ENCODE data around the gene KCNH1.

The KCNH1 gene

DNA sequence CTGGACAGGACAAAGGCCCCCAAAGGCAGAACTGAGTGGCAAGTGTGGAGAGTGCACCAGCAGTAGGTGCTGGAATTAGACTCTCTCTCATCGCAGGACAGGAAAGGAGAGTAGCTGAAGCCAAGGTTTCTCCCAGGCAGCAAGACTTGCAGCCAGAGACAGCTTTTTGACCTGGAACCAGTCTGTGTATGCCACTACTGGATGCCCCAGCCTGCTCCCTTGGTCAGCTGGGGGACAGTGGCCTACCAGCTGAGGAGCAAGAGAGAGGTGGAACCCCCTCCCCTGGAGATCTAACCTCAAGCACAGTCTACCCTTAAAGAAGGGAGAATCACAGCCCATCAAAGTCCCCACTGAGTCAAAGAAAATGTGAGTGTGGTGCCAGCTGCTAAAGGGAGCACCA, 375.7 kb downstream of the KCNH1 start:
- ATAC-seq (ENCODE audit: low read depth) (no peak), DNase-seq (ENCODE audit: low spot score in 2 of 2) (no peak)
- H3K4me3 Mint-ChIP-seq, result no peak overlapping the region
- H3K27ac Mint-ChIP-seq, result no peak overlapping the region
- no peaks in the 10 kb centered on the region for H3K4me1 Mint-ChIP-seq
- no peaks in the 10 kb centered on the region for H3K36me3 Mint-ChIP-seq
- H3K9me3 Mint-ChIP-seq, result peaks cover 8% of the 10 kb centered on the region
- peaks cover 5% of the 10 kb centered on the region for H3K27me3 Mint-ChIP-seq

DNA sequence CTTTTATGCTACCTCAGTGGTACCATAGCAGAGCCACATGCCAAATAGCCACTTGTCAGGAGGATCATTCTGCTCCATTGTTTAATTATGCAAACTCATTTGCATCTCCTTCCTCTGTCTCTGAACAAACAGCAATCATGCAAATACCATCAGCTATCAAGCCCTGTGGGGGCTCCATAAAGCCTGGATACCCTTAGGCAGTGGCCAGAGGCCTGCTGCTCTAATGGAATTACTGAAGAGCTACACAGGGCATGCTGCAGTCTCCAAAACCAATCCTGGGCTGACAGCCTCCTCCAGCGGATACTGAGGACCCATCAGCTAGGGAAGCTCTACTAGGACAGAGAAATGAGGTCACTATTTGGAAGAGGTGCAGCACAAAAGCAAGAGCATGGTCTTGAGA, 376.3 kb downstream of the KCNH1 start:
- Mint-ChIP-seq H3K27me3 (peaks cover 5% of the 10 kb centered on the region), H3K9me3 (peaks cover 6% of the 10 kb centered on the region), H3K27ac (no peak overlapping the region), H3K36me3 (no peaks in the 10 kb centered on the region), H3K4me3 (no peak overlapping the region), H3K4me1 (no peaks in the 10 kb centered on the region)
- DNase-seq (ENCODE audit: low spot score in 2 of 2), result no peak
- ATAC-seq (ENCODE audit: low read depth), result no peak

DNA sequence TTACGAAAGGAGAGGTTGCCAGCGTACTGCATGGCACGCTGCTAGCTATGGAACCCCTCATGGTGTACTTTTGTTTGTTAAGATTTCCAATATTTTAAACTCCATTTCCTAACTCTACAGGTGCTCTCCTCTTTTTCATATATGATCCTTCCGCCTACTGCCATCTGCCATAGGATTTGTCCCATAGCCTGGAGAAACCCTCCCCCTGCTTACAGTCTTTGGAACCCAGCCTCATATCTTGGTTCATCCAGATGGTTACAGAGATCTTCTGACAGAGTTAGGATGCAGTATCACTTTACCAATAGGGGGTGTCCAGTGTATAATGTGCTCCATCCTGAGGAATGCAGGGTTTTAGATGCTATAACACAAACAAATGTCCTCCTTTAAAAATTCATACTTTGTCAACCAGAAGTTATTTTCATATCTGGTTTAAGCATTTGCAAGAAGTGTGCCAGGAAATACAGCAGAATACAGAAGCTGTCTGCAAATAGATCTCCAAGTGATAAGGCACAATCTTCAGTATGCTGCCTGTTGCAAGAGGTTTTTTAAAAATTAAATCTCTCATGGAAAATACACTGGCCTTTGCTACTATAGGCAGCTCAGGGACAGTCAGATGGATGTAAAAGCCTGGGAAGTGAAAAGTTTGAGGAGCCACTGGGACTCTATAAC, 377.8 kb downstream of the KCNH1 start:
- Mint-ChIP-seq H3K36me3 (no peaks in the 10 kb centered on the region), H3K27me3 (peaks cover 4% of the 10 kb centered on the region), H3K9me3 (peaks cover 2% of the 10 kb centered on the region), H3K27ac (no peak overlapping the region), H3K4me3 (no peak overlapping the region), H3K4me1 (no peaks in the 10 kb centered on the region)
- DNase-seq (ENCODE audit: low spot score in 2 of 2), result no peak
- no peak for ATAC-seq (ENCODE audit: low read depth)

DNA sequence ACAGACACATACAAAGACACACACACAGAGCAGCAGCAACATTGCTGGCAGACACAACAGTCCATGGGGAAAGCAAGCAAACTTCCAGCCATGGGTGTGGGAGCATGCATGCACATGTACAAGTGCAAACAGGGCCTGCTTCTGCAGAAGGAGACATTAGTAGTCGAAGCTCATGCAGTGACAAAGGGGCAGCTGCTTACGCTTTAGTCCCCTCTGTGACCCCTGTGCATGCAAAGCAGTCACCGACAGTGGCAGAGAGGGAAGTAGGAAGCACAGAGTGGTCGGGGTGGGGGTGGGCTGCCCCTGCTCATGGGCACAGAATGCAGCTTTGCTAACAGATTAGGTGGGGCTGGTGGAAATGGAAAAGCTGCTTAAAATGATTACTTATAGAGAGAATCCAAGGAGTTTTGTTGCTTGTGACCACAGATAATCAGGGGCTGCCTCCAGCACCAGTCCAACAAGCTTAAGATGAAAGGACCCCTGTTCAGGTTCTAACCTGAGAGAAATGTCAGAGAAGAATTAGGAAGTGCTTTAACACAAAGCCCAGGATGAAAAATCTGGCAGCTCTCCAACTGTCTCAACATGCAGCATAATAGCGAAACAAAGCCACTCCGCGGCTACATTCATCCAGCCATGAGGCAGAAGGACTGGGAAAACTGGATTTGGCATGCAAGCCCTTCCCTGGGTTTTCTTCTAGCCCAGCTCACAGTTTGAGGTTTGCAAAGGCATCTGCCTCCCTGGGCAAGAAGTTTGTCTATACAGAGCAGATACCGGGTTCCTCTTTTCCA, 378.9 kb downstream of the KCNH1 start:
- Mint-ChIP-seq H3K36me3 (no peaks in the 10 kb centered on the region), H3K4me3 (no peak overlapping the region), H3K4me1 (no peaks in the 10 kb centered on the region), H3K9me3 (peaks cover 2% of the 10 kb centered on the region), H3K27ac (no peak overlapping the region), H3K27me3 (peaks cover 7% of the 10 kb centered on the region)
- ATAC-seq (ENCODE audit: low read depth), result no peak
- DNase-seq (ENCODE audit: low spot score in 2 of 2), result no peak

DNA sequence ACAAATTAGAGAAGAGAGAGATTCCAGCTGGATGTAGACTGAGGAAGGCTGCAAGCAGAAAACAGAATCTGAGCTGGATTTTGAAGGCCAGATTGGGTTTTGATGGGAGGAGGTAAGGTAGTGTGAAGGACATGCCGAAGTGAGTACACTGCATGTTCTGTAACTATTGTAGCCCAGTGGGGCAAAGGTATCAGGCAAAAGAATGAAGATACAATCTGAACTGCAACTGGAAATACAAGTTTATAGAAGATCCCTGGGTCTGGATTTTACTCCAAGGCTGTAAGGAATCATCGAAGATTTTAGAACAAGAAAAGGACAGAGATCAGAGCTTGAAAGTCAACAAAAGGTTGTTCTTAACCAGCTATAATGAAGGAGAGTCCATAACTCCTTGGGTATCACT, 382.0 kb downstream of the KCNH1 start:
- ATAC-seq (ENCODE audit: low read depth), result no peak
- H3K4me1 Mint-ChIP-seq, result no peaks in the 10 kb centered on the region
- H3K36me3 Mint-ChIP-seq, result no peaks in the 10 kb centered on the region
- no peak overlapping the region for H3K27ac Mint-ChIP-seq
- DNase-seq (ENCODE audit: low spot score in 2 of 2), result no peak
- H3K27me3 Mint-ChIP-seq, result peaks cover 9% of the 10 kb centered on the region
- no peaks in the 10 kb centered on the region for H3K9me3 Mint-ChIP-seq
- H3K4me3 Mint-ChIP-seq, result no peak overlapping the region

DNA sequence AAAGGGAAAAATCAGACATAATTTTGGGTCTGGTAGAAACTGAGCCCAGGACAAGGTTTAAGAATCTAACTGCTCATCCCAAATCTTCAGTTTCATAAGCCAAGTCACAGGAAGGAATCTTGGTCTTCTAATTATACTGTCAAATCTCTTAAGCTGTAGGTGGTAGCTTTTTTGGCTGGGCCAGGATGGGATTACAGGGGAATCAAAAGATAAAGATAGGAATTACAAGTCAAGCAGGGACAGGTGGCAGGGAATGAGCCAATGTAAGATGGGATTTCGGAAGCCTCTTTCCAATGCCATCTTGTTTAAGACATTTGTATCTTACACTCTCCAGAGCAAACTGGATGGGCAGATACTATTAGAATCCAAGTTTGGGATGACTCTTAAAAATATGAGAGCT, 383.5 kb downstream of the KCNH1 start:
- no peak overlapping the region for H3K4me3 Mint-ChIP-seq

DNA sequence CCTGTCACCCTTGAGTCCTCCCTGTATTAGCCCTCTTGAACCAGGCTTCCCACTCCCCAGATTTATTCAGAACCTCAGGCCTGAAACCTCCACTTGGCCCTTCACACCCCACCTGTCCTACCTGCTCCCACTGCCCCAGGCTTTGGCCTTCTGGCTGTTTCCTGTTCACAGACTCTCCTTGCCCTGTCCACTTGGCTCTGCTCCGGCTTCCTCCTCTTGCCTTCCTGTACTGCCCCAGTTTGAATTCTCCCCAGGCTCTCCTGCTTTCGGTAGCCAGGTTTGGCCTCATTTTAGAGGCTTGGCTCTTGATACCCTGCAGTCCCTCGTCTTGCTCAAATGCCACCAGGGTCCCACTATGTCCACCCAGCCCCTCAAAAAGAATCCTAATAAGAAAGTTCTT, 385.2 kb downstream of the KCNH1 start:
- DNase-seq (ENCODE audit: low spot score in 2 of 2), result no peak
- Mint-ChIP-seq H3K36me3 (no peaks in the 10 kb centered on the region), H3K4me1 (no peaks in the 10 kb centered on the region), H3K27ac (no peak overlapping the region), H3K27me3 (peaks cover 6% of the 10 kb centered on the region), H3K4me3 (no peak overlapping the region), H3K9me3 (no peaks in the 10 kb centered on the region)
- no peak for ATAC-seq (ENCODE audit: low read depth)

More for the DNA sequence above, 383.5 kb downstream of the KCNH1 start:
- no peaks in the 10 kb centered on the region for H3K4me1 Mint-ChIP-seq
- no peaks in the 10 kb centered on the region for H3K9me3 Mint-ChIP-seq
- H3K27ac Mint-ChIP-seq, result no peak overlapping the region
- peaks cover 9% of the 10 kb centered on the region for H3K27me3 Mint-ChIP-seq
- ATAC-seq (ENCODE audit: low read depth) (no peak), DNase-seq (ENCODE audit: low spot score in 2 of 2) (no peak)
- H3K36me3 Mint-ChIP-seq, result no peaks in the 10 kb centered on the region

DNA sequence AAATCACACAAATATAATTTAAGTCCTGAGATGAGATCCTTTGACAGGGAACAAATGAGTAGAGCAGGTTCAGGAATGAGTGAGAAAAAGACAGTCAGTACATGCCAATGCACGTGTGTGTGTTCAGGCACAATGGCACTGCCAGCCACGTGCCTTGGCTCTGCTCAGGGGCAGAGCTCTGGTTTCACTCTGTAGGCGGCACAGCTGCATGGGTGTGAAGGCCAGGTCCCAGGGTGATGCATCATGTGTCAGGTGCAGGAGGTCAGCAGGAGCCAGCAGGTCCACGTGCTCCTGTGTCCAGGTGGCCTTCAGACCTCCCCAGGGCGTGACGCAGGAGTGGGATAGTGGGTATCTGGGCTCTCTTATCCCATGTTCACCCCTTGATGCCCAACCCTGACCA, 386.1 kb downstream of the KCNH1 start:
- no peak for ATAC-seq (ENCODE audit: low read depth)
- H3K4me3 Mint-ChIP-seq, result no peak overlapping the region
- H3K36me3 Mint-ChIP-seq, result no peaks in the 10 kb centered on the region
- no peak for DNase-seq (ENCODE audit: low spot score in 2 of 2)
- H3K27me3 Mint-ChIP-seq, result peaks cover 6% of the 10 kb centered on the region
- H3K27ac Mint-ChIP-seq, result no peak overlapping the region
- H3K4me1 Mint-ChIP-seq, result no peaks in the 10 kb centered on the region
- H3K9me3 Mint-ChIP-seq, result no peaks in the 10 kb centered on the region

DNA sequence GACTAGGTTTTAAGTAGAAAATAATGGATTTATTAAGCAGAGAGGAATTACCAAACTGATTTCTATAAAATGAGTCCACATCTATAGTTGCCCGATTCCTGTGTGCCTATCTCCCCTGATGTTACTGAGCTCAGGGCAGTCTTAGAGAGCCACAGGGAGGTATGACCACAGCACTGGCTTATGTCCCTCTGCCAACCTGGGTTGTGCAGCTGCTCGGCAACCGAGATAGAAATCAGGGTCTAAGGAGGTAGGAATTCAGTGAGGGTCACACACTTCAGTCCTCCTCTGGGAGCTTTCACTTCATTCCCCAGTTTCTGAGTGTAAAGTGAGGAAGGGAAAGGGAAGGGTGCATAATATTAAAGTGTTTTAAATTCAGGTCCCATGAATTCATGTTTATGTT, 386.8 kb downstream of the KCNH1 start:
- no peak for ATAC-seq (ENCODE audit: low read depth)

DNA sequence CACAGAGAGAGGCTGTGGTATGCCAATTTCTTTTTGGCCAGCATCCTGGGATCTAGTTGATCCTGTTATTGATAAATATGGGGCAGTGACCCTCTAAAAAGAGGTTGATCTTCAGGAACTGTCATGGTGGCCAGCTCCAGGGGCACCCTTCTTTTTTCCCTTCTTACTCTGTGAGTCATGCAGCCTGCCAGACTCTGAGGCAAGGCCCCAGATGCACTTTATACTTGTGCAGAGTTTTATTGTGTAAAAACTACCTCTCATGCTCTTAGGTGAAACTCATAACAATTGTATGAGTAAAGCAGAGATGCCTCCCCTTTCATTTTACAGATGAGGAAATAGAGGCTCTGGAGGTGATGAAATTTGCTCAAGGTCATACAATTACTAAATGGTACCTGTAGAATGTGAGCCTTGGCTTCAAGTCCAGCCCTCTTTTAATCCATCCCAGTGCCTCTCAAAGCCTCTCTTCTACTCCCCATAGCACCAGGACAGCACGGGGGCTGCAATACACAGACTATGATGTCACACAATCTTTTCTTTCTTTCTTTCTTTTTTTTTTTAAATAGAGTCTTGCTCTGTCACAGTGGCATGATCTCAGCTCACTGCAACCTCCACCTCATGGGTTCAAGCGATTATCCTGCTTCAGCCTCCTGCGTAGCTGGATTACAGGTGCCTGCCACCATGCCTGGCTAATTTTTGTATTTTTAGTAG, 387.8 kb downstream of the KCNH1 start:
- Mint-ChIP-seq H3K4me3 (no peak overlapping the region), H3K27me3 (peaks cover 6% of the 10 kb centered on the region), H3K9me3 (no peaks in the 10 kb centered on the region), H3K27ac (no peak overlapping the region), H3K36me3 (no peaks in the 10 kb centered on the region), H3K4me1 (no peaks in the 10 kb centered on the region)
- DNase-seq (ENCODE audit: low spot score in 2 of 2) (no peak), ATAC-seq (ENCODE audit: low read depth) (no peak)

More for the DNA sequence above, 386.8 kb downstream of the KCNH1 start:
- H3K36me3 Mint-ChIP-seq, result no peaks in the 10 kb centered on the region
- no peak overlapping the region for H3K4me3 Mint-ChIP-seq
- no peak overlapping the region for H3K27ac Mint-ChIP-seq
- H3K9me3 Mint-ChIP-seq, result no peaks in the 10 kb centered on the region
- H3K27me3 Mint-ChIP-seq, result peaks cover 6% of the 10 kb centered on the region
- no peak for DNase-seq (ENCODE audit: low spot score in 2 of 2)
- no peaks in the 10 kb centered on the region for H3K4me1 Mint-ChIP-seq

DNA sequence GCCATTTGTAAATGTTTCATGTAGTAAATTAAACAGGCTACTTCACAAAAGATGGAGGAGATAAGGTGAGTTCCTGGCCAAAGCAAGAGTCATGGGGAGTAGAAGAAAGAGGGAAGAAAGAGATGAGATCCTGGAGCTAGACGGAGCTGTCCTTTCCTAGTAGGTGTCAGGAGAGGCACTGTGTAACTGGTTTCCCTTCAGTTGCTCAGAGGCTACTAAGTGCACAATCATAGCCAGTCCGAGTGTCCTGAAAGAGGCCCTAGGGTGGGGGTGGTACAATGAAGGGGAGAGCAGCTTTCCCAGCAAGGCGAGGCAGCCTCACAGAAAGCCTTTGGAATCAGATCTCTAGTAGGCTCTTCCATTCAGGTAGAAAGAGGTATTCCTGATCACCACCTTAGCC, 390.9 kb downstream of the KCNH1 start:
- ATAC-seq (ENCODE audit: low read depth) (no peak), DNase-seq (ENCODE audit: low spot score in 2 of 2) (no peak)
- peaks cover 1% of the 10 kb centered on the region for H3K36me3 Mint-ChIP-seq
- H3K9me3 Mint-ChIP-seq, result peaks cover under 1% of the 10 kb centered on the region
- H3K27me3 Mint-ChIP-seq, result peaks cover 5% of the 10 kb centered on the region
- no peak overlapping the region for H3K27ac Mint-ChIP-seq
- H3K4me1 Mint-ChIP-seq, result no peaks in the 10 kb centered on the region
- H3K4me3 Mint-ChIP-seq, result no peak overlapping the region

DNA sequence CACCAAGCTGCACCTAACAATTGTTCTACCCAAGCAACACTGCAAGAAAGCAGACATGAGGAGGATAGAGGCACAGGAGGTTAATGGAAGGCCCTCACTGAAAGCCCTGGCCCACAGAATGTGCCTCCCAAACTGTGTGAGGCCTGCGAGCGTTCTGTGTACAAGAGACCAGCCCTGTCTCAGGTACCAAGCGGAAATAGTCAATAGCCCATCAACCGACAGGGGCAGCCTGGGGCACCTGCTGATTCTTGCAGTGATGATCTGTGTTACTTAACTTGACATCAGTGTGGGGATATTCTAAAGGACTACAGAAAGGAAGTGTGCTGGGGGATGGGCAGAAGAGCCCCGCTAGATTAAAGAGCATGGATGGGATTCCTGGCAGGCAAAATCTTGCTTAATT, 392.4 kb downstream of the KCNH1 start:
- Mint-ChIP-seq H3K36me3 (peaks cover 3% of the 10 kb centered on the region), H3K9me3 (peaks cover 2% of the 10 kb centered on the region), H3K4me3 (no peak overlapping the region), H3K27me3 (peaks cover 11% of the 10 kb centered on the region), H3K27ac (no peak overlapping the region), H3K4me1 (no peaks in the 10 kb centered on the region)
- no peak for DNase-seq (ENCODE audit: low spot score in 2 of 2)
- ATAC-seq (ENCODE audit: low read depth), result no peak

DNA sequence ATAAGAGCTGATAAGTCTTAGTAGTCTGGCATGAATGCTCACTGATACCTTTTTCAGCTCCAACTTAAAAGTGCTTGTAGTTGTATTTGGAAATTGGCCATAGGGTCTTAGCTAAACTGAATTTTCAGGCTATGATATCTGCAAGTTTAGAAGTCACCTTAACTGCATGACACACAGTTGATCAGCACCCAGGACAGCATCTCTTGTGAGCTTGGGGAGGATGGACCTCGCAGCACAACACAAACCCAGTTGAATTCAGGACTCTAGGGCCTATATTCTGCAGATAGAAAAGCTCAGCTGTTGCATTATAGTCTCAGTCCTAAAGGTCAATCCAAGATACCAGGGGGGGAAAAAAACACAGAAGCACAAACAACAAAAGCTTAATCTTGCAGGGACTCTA, 394.3 kb downstream of the KCNH1 start:
- Mint-ChIP-seq H3K9me3 (peaks cover 2% of the 10 kb centered on the region), H3K4me3 (no peak overlapping the region), H3K27me3 (peaks cover 17% of the 10 kb centered on the region), H3K4me1 (no peaks in the 10 kb centered on the region), H3K36me3 (peaks cover 3% of the 10 kb centered on the region), H3K27ac (no peak overlapping the region)
- no peak for ATAC-seq (ENCODE audit: low read depth)
- DNase-seq (ENCODE audit: low spot score in 2 of 2), result no peak

DNA sequence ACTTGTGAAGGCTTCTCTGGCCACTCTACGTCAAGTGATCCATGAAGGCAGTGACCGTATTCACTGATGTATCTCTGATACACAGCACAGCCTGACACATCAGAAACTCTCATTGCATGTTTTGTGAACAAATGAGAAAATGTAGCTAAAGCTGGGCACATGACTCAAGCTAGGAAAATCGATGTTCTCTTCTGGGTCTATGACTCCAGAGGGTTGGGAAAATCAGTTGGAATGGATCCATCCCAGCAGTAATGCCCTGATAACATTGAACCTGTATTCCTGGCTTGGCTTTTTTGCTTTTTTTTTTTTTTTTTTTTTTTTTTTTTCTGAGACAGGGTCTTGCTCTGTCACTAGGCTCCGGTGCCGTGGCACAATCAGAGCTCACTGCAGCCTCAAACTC, 395.7 kb downstream of the KCNH1 start:
- H3K27ac Mint-ChIP-seq, result no peak overlapping the region
- ATAC-seq (ENCODE audit: low read depth), result no peak

More for the DNA sequence above, 395.7 kb downstream of the KCNH1 start:
- no peak for DNase-seq (ENCODE audit: low spot score in 2 of 2)
- Mint-ChIP-seq H3K4me3 (no peak overlapping the region), H3K9me3 (peaks cover 2% of the 10 kb centered on the region), H3K36me3 (peaks cover 3% of the 10 kb centered on the region), H3K27me3 (peaks cover 17% of the 10 kb centered on the region), H3K4me1 (no peaks in the 10 kb centered on the region)
